Uterus (tissue), 4 donors: Measurements from ENCODE around the gene F5. TPM values are rescaled to one million over a fixed set of nuclear protein-coding genes. Genes with fewer than 3 reads are reported as not detected.

Experiments used
- DNase-seq, 2 donors: peaks; one replicate each; pipeline ENCODE4 v3.0.0-alpha.2; 2019 to 2020
- H3K27ac ChIP-seq, 2 donors: fragments of 200-600 bp; sonication (generic); 1 replicate in 1 of 2; 2 replicates in 1 of 2; pipeline ENCODE4 v1.5.1; 2016 to 2018
- H3K27me3 ChIP-seq, 2 donors: fragments of 200-600 bp; sonication (generic); one replicate each; pipeline ENCODE4 v1.5.1; 2018 to 2019; ENCODE audit warnings: control low read depth in 1 of 2
- H3K36me3 ChIP-seq, 2 donors: fragments of 200-600 bp; sonication (generic); one replicate each; pipeline ENCODE4 v1.5.1; 2019; ENCODE audit warnings: control low read depth in 1 of 2
- H3K4me1 ChIP-seq, 2 donors: fragments of 200-600 bp; sonication (generic); one replicate each; pipeline ENCODE4 v1.5.1; 2018 to 2019; ENCODE audit warnings: control low read depth in 1 of 2
- H3K4me3 ChIP-seq, 2 donors: fragments of 200-600 bp; sonication (generic); 1 replicate in 1 of 2; 2 replicates in 1 of 2; pipeline ENCODE4 v1.5.1; 2018 to 2019; ENCODE audit warnings: mild to moderate bottlenecking in 1 of 2
- H3K9me3 ChIP-seq, 2 donors: fragments of 200-600 bp; sonication (generic); one replicate each; pipeline ENCODE4 v1.5.1; 2019; ENCODE audit warnings: control low read depth in 1 of 2
- POLR2A ChIP-seq, 2 donors: fragments of 450-650 bp; IDR thresholded peaks; one replicate each; pipeline ENCODE4 v1.6.1; 2016; ENCODE audit warnings: antibody characterized with exemption in 2 of 2, mild to moderate bottlenecking in 1 of 2, moderate library complexity in 1 of 2
- intact Hi-C: fragments of 100-400 bp; cut with DNase I; formaldehyde crosslinking; loops from one replicate; pipeline ENCODE4 v1.15.1; 2023; ENCODE audit warnings: low total_unique reads
- total RNA-seq, 4 donors: library from RNA; depleted of rRNA in 3 of 4; stranded (reverse); fragments of >200 nt in 3 of 4; gene quantifications; one replicate each; pipeline versions ENCODE4 v1.1.0 to v1.2.4, GENCODE V29; 2014 to 2023
- TF ChIP-seq, protein P1 (sequence below), 4 experiments: fragments of 200-600 bp in 2 of 4; fragments of 450-650 bp in 2 of 4; sonication (generic) in 2 of 4; IDR thresholded peaks; one replicate each; pipeline ENCODE4 v1.5.1; 2016 to 2019; ENCODE audit warnings: antibody characterized with exemption in 4 of 4, mild to moderate bottlenecking in 2 of 4, moderate library complexity in 1 of 4
- donor health status: DM: yes; HTN: yes; CAD: no.

The F5 gene
- total RNA-seq, 4 donors from 2014 or later, result under 0.01 to 1.3 (median 0.43) TPM; not detected in 1

DNA sequence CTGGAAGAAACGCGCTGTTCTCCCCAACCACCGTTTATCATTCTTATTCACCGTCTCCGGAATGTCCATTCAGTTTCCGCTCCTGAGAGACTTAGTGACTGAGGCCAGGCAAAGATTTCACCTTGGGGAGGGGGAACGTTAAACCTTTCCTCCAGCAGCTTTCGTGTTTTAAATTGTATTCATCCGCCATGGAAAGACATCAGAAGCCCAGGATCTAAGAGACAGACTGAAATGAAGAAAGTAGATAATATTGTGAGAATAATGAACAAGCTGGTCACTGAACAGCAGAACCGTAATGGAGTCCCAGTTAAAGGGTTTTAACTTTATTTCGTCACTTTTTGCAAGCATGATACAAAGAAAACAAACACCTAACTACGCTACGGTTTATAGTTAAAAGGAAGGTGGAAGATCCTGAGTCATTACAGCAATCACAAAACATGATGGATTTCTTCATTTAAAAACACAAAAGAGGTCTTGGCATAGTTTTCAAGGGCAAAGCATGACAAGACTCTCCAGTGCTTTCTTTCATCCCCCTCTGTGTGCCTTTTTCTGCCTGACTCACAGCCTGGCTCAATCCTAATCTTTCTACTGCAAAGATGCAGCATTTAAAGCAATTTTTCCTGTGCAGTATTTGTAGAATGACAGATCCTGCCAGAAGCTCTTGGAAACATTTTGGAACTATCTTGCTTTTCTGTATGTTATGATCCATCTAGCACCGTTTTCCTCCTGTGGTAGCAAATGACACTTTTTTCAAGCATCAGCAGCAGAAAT is 99.8 kb downstream of the F5 start:
- DNase-seq, result peak in 1 of 2 donors; percentile 25
- intact Hi-C loops, result no loop called here
- TF ChIP-seq, protein P1, sequence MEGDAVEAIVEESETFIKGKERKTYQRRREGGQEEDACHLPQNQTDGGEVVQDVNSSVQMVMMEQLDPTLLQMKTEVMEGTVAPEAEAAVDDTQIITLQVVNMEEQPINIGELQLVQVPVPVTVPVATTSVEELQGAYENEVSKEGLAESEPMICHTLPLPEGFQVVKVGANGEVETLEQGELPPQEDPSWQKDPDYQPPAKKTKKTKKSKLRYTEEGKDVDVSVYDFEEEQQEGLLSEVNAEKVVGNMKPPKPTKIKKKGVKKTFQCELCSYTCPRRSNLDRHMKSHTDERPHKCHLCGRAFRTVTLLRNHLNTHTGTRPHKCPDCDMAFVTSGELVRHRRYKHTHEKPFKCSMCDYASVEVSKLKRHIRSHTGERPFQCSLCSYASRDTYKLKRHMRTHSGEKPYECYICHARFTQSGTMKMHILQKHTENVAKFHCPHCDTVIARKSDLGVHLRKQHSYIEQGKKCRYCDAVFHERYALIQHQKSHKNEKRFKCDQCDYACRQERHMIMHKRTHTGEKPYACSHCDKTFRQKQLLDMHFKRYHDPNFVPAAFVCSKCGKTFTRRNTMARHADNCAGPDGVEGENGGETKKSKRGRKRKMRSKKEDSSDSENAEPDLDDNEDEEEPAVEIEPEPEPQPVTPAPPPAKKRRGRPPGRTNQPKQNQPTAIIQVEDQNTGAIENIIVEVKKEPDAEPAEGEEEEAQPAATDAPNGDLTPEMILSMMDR (IDR thresholded peaks at IDR 0.05), result no peak
- TF ChIP-seq POLR2A (IDR thresholded peaks at IDR 0.05), result no peak
- Histone ChIP-seq H3K36me3 (no peaks in the 10 kb centered on the region), H3K27ac (peak overlapping the region; percentile 97 to 100), H3K4me3 (peak overlapping the region; percentile 60 to 71), H3K27me3 (no peaks in the 10 kb centered on the region), H3K4me1 (no peaks in the 10 kb centered on the region), H3K9me3 (no peaks in the 10 kb centered on the region)

DNA sequence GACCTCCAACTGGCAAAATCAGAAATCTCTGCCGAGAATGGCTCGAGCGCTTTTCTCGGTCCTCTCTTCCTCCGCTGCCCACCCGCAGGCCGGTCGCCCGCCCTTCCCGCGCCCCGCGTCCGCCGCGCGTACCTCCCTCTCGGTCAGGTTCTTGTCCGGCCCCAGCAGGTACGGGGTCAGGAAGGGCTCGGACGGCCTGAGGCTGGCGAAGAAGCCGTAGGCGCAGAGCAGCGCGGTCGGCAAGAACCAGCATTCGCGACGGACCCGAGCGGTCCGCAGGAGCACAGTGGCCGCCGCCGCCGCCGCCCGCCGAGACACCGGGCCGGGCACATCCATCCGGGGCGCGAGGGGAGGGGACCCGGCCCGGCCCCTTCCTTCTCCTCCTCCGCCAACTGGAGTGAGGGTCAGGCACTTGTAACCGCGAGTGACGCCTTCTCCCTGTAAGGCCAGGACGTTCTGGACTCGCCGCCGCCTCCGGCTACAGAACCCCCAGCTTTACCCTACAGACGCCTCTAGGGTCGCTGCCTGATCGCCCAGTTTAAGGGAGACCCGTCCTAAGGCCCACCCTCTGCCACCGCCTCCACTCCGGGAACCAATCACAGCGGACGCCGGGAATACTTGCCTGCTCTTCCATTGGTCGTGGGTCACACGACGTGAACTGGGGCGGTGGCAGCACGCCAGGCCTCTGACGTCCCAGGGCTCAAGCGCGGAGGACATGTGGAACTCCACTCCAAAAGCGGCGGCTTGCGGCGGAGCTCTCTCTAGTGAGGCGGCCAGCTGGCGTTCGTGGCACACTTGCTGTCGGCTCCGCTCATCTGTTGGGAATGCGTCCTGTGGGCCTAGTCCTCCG is 100.6 kb downstream of the F5 start, which contains the start of gene SLC19A2:
TSS of gene SLC19A2 (minus strand) at position 514 of the 850 bp plus-strand sequence. CDS start at position 336, 178 bp downstream.
- peak; percentile 100 for DNase-seq
- H3K4me3 ChIP-seq, result peak within 1 kb of the TSS; percentile 60 to 71
- peak; percentile 97 to 98 for TF ChIP-seq POLR2A (IDR thresholded peaks at IDR 0.05)
- TF ChIP-seq, protein P1 (IDR thresholded peaks at IDR 0.05), result peak; percentile 8 to 43 (median 36)
- no peaks in the 10 kb centered on the region for H3K27me3 ChIP-seq
- intact Hi-C loops, result no loop called here
- no peaks in the 10 kb centered on the region for H3K9me3 ChIP-seq
- H3K4me1 ChIP-seq, result no peaks in the 10 kb centered on the region
- H3K27ac ChIP-seq, result peak within 1 kb of the TSS; percentile 97 to 100
- no peaks in the 10 kb centered on the region for H3K36me3 ChIP-seq

DNA sequence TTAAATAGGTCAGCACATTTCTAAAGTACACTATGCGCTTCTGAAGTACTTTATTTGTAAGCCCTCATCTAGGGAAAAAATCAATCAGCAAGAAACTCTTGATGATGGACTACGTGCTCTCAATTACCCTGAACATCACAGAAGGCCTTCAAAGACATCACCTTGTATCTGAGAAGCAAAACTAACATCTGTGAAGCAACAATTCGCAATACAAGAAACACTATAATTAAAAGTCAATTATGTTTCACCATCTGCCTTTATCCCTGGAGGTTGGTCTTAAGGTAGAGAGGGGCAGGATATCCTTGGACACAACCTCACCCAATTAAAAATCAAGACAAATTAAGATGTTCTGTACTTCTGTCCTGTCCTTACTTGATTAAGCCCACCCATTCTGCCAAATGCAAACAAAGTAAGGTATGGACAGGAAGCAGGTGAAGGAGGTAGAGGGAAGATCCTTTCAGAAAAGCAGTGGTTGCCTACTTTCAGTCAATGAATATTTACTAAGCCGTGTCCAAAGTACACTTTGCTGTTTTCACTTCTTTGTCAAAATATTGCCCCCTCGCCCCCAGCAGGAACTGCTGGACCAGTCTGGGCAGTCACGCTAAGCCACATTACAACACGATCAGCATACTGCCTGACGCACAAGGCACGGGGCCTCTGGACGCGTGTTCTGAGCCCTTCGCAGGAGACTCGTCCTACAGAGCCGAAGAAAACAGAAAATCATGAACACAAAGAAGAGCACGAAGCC is 101.4 kb downstream of the F5 start:
- TF ChIP-seq POLR2A (IDR thresholded peaks at IDR 0.05), result no peak
- TF ChIP-seq, protein P1 (IDR thresholded peaks at IDR 0.05), result peak in 1 of 4 experiments; percentile 7
- H3K27ac ChIP-seq, result peak overlapping the region; percentile 97 to 100
- H3K4me1 ChIP-seq, result no peaks in the 10 kb centered on the region
- peak overlapping the region; percentile 60 to 71 for H3K4me3 ChIP-seq
- no peaks in the 10 kb centered on the region for H3K9me3 ChIP-seq
- H3K36me3 ChIP-seq, result no peaks in the 10 kb centered on the region
- no peaks in the 10 kb centered on the region for H3K27me3 ChIP-seq
- peak; percentile 55 to 60 for DNase-seq
- intact Hi-C loops, result no loop called here

DNA sequence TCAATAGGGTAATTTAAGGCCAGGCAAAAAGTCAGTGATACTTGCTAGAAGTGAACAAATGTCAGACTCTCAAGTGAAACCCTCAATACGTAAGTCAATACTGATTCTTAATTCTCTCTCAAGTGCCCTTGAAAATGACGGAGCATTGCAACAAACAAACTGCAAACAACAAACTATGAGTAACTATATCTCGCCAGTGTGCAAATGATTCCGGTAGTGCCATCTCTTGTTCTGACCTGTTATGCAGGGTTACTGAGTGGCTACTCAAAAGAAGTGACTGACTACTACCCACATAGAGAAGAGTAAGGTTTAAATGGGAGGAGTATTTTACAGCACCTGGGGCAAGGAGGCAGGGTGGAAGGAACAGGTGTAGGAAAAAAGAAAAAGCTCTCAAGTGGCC is 102.2 kb downstream of the F5 start:
- TF ChIP-seq, protein P1 (IDR thresholded peaks at IDR 0.05), result no peak
- TF ChIP-seq POLR2A (IDR thresholded peaks at IDR 0.05), result no peak
- Histone ChIP-seq H3K9me3 (no peaks in the 10 kb centered on the region), H3K4me3 (peak overlapping the region; percentile 60 to 71), H3K27me3 (no peaks in the 10 kb centered on the region), H3K27ac (peak overlapping the region; percentile 97 to 100), H3K36me3 (no peaks in the 10 kb centered on the region), H3K4me1 (no peaks in the 10 kb centered on the region)
- intact Hi-C loops, result no loop called here
- no peak for DNase-seq
